ENCODE data around the gene NRXN3. TPM values are rescaled to one million over a fixed set of nuclear protein-coding genes. Genes with fewer than 3 reads are reported as not detected.

The NRXN3 gene
- total and polyA plus RNA-seq, 8 donors = 0.29 to 41.1 (median 9.1) TPM

DNA sequence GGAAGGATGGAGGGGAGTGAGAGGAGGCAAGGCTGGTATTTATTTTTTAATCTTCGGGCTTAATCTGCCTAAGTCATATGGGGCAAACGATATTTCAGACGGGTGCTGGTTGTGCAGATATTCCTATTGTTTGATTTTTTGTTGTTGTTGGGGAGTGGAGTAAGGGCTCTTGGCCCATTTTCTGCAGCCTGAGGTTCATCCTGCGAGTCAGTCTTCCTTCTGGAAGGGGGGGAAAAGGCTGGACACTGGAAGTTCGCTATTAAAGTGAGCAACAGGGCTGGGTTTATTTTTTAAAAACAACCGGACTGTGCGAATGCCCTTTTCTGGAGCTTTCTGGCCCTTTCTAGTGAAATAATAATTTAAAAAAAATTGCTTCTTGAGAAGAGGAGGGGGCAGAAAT, 2.3 kb downstream of the NRXN3 start:
- 81 to 92% (median 84%) methylated on average over 7 of the region's 7 CpGs for WGBS, 5 donors
- TF ChIP-seq, protein P1, sequence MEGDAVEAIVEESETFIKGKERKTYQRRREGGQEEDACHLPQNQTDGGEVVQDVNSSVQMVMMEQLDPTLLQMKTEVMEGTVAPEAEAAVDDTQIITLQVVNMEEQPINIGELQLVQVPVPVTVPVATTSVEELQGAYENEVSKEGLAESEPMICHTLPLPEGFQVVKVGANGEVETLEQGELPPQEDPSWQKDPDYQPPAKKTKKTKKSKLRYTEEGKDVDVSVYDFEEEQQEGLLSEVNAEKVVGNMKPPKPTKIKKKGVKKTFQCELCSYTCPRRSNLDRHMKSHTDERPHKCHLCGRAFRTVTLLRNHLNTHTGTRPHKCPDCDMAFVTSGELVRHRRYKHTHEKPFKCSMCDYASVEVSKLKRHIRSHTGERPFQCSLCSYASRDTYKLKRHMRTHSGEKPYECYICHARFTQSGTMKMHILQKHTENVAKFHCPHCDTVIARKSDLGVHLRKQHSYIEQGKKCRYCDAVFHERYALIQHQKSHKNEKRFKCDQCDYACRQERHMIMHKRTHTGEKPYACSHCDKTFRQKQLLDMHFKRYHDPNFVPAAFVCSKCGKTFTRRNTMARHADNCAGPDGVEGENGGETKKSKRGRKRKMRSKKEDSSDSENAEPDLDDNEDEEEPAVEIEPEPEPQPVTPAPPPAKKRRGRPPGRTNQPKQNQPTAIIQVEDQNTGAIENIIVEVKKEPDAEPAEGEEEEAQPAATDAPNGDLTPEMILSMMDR (IDR thresholded peaks at IDR 0.05) = no peak
- TF ChIP-seq POLR2AphosphoS5 (IDR thresholded peaks at IDR 0.05) = no peak
- no peak for TF ChIP-seq EP300 (IDR thresholded peaks at IDR 0.05)
- TF ChIP-seq POLR2A (IDR thresholded peaks at IDR 0.05) = no peak
- H3K9me3 ChIP-seq = no peaks in the 10 kb centered on the region
- no peak overlapping the region for H3K4me3 ChIP-seq
- peaks cover 0 to 57% (median 3%) of the 10 kb centered on the region in 3 donors for H3K27me3 ChIP-seq
- H3K36me3 ChIP-seq = no peaks in the 10 kb centered on the region
- no peak for DNase-seq
- intact Hi-C loops (cut with DNase I; ENCODE audit: low total_unique reads) = no loop called here
- H3K27ac ChIP-seq = no peak overlapping the region
- H3K4me1 ChIP-seq = peaks cover 0 to 7% (median 3%) of the 10 kb centered on the region in 4 donors

DNA sequence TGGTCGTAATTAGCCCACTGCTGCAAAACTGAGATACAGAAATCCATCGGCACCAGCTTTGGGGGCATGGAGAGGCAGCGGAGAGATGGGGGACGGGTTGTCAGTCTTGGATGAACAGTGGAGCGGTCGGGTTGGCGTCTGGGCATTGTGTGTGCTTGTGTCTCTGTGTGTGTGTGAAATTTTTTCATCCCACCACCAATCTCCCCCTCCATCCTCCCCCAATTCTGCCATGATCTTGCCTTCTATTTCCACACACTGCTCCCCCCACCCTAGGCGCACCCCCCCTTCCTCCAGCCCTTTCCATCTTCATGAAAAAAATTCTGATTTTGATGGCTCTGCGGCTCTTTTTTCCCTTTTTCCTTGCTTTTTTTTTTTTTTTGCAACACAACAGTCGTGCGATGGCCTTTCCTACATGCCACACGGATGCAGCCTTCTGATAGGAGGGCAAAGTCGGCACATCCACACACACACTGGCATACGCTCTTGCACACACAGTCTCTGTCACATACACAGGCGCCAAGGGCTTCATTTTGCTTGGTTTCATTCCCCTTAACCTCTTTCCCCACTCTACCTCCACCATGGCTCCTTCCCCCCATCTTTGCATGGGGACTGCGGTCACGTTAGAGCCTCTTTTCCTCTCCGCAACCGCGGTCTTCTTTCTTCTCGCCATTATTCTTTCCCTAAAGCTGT, 3.3 kb downstream of the NRXN3 start:
- Histone ChIP-seq H3K27me3 (peaks cover 0 to 47% (median 3%) of the 10 kb centered on the region in 3 donors), H3K4me1 (peaks cover 0 to 7% (median 3%) of the 10 kb centered on the region in 4 donors), H3K4me3 (no peak overlapping the region), H3K27ac (no peak overlapping the region), H3K36me3 (no peaks in the 10 kb centered on the region), H3K9me3 (no peaks in the 10 kb centered on the region)
- TF ChIP-seq, protein P1 (IDR thresholded peaks at IDR 0.05) = no peak
- TF ChIP-seq POLR2A (IDR thresholded peaks at IDR 0.05) (no peak), EP300 (IDR thresholded peaks at IDR 0.05) (no peak), POLR2AphosphoS5 (IDR thresholded peaks at IDR 0.05) (no peak)
- intact Hi-C loops (cut with DNase I; ENCODE audit: low total_unique reads) = no loop called here
- 84 to 90% (median 89%) methylated on average over 21 of the region's 21 CpGs for WGBS, 5 donors
- DNase-seq = no peak

DNA sequence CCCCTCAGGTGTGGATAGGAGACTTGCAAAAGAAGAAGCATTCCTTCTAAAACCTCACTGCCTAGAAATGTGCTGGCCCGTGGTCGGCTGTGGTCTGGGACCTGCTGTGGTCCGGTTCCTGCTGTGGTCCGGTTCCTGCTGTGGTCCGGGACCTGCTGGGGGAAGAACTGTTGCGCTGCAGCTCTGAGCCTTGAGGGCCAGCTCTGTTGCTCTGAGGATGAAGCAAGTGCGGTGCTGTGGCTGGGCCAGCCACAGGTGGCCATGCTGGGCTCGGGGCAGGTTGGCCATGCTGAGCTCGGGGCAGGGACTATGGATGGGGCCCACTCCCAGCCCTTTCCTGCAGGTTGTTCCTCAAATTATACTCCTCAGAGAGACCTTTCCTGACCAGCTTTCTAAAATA, 5.2 kb downstream of the NRXN3 start:
- Histone ChIP-seq H3K4me3 (no peak overlapping the region), H3K27ac (no peak overlapping the region), H3K36me3 (no peaks in the 10 kb centered on the region), H3K9me3 (no peaks in the 10 kb centered on the region), H3K27me3 (peaks cover 0 to 32% (median 3%) of the 10 kb centered on the region in 3 donors), H3K4me1 (peaks cover 0 to 3% (median under 1%) of the 10 kb centered on the region in 4 donors)
- TF ChIP-seq POLR2A (IDR thresholded peaks at IDR 0.05) = no peak
- no peak for TF ChIP-seq EP300 (IDR thresholded peaks at IDR 0.05)
- TF ChIP-seq, protein P1 (IDR thresholded peaks at IDR 0.05) = no peak
- no peak for TF ChIP-seq POLR2AphosphoS5 (IDR thresholded peaks at IDR 0.05)
- intact Hi-C loops (cut with DNase I; ENCODE audit: low total_unique reads) = no loop called here
- DNase-seq = no peak
- WGBS, 5 donors = 87 to 94% (median 90%) methylated on average over 4 to 9 of the region's 9 CpGs

DNA sequence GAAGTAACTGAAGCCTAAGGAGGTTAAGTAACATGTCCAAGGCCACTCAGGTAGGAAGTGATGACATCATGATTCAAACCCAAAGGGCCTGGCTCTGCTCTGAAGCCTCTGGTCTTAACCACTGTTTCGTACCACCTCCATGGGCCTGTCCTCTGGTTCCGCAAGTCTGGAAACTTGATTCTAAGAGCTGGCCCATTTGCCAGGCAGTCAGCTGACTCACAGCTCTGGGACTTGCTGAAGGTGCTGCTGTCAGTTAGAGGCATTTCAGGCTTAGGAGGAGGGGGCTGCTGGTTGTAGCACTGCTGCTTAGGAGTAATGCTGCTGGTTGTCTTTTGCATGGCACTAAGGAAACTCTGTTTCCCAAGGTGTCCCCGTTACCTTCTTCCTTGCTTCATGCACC, 7.9 kb downstream of the NRXN3 start:
- DNase-seq = no peak
- Histone ChIP-seq H3K9me3 (no peaks in the 10 kb centered on the region), H3K27ac (no peak overlapping the region), H3K36me3 (no peaks in the 10 kb centered on the region), H3K4me3 (no peak overlapping the region), H3K27me3 (peaks cover 0 to 17% (median 0%) of the 10 kb centered on the region in 3 donors), H3K4me1 (no peaks in the 10 kb centered on the region)
- intact Hi-C loops (cut with DNase I; ENCODE audit: low total_unique reads) = no loop called here
- 86 to 95% (median 89%) methylated on average over 3 of the region's 3 CpGs for WGBS, 5 donors
- no peak for TF ChIP-seq POLR2AphosphoS5 (IDR thresholded peaks at IDR 0.05)
- no peak for TF ChIP-seq EP300 (IDR thresholded peaks at IDR 0.05)
- TF ChIP-seq, protein P1 (IDR thresholded peaks at IDR 0.05) = no peak
- no peak for TF ChIP-seq POLR2A (IDR thresholded peaks at IDR 0.05)

Data from stomach (tissue), 9 donors.